Measurements from ENCODE around the gene FLCN. TPM values are rescaled to one million over a fixed set of nuclear protein-coding genes. Genes with fewer than 3 reads are reported as not detected.
A peak's percentile ranks its signal among the peaks of the same experiment; 100 is the strongest.

The FLCN gene
- total RNA-seq, 3 donors from 2014 or later, result 52.8 to 64.5 (median 57.1) TPM

DNA sequence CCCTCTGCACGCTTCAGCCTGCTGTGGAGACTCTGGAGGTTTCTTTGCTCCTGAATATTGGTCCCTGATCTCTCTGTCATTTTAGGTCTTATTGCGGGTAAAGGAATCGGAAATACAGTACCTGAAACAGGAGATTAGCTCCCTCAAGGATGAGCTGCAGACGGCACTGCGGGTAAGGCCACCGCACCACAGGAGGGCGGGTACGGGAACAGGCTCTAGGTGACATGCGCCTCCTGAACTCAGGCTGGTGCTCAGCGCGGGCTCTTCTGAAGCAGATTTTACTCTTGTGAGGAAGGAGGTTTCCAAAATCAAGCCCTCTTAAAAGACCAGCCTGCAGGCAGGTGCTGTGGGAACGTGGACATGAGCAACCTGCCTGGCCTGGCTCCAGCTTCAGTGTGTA is 60.6 kb downstream of the FLCN start:
- peak; percentile 16 for ATAC-seq
- intact Hi-C loops (cut with DNase I, micrococcal nuclease), result no loop called here
- no peak for DNase-seq
- peaks cover 11% of the 10 kb centered on the region for H3K36me3 ChIP-seq (ENCODE audit: low read depth)
- TF ChIP-seq, protein P1, sequence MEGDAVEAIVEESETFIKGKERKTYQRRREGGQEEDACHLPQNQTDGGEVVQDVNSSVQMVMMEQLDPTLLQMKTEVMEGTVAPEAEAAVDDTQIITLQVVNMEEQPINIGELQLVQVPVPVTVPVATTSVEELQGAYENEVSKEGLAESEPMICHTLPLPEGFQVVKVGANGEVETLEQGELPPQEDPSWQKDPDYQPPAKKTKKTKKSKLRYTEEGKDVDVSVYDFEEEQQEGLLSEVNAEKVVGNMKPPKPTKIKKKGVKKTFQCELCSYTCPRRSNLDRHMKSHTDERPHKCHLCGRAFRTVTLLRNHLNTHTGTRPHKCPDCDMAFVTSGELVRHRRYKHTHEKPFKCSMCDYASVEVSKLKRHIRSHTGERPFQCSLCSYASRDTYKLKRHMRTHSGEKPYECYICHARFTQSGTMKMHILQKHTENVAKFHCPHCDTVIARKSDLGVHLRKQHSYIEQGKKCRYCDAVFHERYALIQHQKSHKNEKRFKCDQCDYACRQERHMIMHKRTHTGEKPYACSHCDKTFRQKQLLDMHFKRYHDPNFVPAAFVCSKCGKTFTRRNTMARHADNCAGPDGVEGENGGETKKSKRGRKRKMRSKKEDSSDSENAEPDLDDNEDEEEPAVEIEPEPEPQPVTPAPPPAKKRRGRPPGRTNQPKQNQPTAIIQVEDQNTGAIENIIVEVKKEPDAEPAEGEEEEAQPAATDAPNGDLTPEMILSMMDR (IDR thresholded peaks at IDR 0.05), result no peak
- no peak overlapping the region for H3K4me3 ChIP-seq
- H3K9me3 ChIP-seq, result no peaks in the 10 kb centered on the region
- no peaks in the 10 kb centered on the region for H3K4me1 ChIP-seq (ENCODE audit: low read depth)

DNA sequence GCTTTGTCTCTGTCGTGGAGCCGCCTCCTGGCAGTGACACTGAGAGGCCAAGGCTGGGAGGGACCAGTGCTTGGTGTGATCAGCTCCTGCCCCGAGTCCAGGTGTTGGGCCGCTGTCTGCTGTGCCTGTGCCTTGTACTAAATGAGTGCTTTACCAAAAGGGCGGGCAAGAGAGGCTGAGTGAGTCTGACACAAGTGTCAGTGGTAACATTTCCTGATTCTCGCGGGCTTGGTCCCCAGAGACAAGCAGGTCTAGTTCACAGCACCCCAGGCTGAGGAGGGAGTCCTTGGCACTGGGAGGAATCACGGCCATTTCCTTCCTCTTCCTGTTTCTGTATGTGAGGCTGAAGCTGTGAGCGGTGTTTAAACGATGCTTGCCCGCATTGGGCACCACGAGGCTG is 61.1 kb downstream of the FLCN start:
- Histone ChIP-seq H3K4me1 (ENCODE audit: low read depth) (no peaks in the 10 kb centered on the region), H3K4me3 (no peak overlapping the region), H3K9me3 (no peaks in the 10 kb centered on the region), H3K36me3 (ENCODE audit: low read depth) (peaks cover 11% of the 10 kb centered on the region)
- TF ChIP-seq, protein P1 (IDR thresholded peaks at IDR 0.05), result no peak
- DNase-seq, result no peak
- intact Hi-C loops (cut with DNase I, micrococcal nuclease), result no loop called here
- peak; percentile 18 for ATAC-seq

DNA sequence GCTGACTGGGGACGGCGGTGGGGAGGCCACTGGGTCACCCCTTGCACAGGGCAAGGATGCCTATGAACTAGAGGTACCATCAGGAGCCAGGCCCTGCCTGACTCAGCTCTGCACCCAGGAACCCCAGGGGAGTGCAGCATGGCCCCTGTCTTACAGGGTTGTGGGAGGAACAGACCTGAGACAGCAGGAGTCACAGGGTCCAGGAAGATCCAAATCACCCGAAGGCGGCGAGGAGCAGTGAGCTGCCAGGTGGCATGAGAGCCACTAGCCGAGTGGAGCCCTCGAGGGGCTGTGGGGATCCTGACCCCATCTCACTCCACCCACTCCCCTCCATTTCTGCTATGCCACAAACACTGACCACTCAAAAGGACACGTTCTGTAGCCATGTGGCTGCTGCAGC is 61.6 kb downstream of the FLCN start:
- TF ChIP-seq, protein P1 (IDR thresholded peaks at IDR 0.05), result no peak
- no peak overlapping the region for H3K4me3 ChIP-seq
- H3K36me3 ChIP-seq (ENCODE audit: low read depth), result peaks cover 11% of the 10 kb centered on the region
- DNase-seq (no peak), ATAC-seq (no peak)
- no peaks in the 10 kb centered on the region for H3K9me3 ChIP-seq
- intact Hi-C loops (cut with DNase I, micrococcal nuclease), result no loop called here
- no peaks in the 10 kb centered on the region for H3K4me1 ChIP-seq (ENCODE audit: low read depth)

DNA sequence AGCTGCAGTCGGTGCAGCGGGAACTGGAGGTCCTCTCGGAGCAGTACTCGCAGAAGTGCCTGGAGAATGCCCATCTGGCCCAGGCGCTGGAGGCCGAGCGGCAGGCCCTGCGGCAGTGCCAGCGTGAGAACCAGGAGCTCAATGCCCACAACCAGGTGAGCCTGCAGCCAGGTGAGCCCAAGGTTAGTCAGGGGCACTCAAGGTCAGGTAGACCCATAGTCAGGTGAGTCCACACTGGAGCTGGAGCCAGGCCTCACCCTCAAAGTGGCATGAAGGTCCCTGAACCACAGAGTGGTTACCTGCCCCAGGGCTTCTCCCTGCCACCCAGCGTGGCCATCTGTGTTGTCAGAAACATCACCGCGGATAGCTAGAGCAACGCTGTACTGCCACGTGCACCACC is 63.0 kb downstream of the FLCN start:
- TF ChIP-seq, protein P1 (IDR thresholded peaks at IDR 0.05), result no peak
- Histone ChIP-seq H3K4me1 (ENCODE audit: low read depth) (no peaks in the 10 kb centered on the region), H3K4me3 (no peak overlapping the region), H3K9me3 (no peaks in the 10 kb centered on the region), H3K36me3 (ENCODE audit: low read depth) (peaks cover 11% of the 10 kb centered on the region)
- intact Hi-C loops (cut with DNase I, micrococcal nuclease), result no loop called here
- no peak for ATAC-seq
- no peak for DNase-seq

DNA sequence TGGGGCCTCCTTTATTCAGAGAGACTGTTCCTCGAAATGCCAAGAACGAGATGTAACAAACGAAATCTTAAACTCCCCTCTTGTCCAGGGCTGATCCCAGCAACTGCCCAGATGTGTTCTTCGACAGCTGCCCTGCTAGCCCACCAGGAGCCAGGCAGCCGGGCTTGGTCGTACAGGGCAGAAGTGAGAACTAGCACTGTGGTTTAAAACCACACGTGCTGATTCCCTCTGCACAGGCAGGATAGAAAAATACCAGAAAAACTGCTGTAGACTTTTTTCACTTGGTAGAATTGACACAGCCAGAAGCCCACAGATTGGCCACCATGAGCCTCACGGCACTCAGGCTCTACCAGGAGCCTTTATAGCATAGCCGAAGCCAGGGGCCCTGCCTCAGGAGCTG is 64.0 kb downstream of the FLCN start:
- no peaks in the 10 kb centered on the region for H3K9me3 ChIP-seq
- peaks cover 11% of the 10 kb centered on the region for H3K36me3 ChIP-seq (ENCODE audit: low read depth)
- intact Hi-C loops (cut with DNase I, micrococcal nuclease), result no loop called here
- no peak for DNase-seq
- no peaks in the 10 kb centered on the region for H3K4me1 ChIP-seq (ENCODE audit: low read depth)
- TF ChIP-seq, protein P1 (IDR thresholded peaks at IDR 0.05), result no peak
- no peak for ATAC-seq
- H3K4me3 ChIP-seq, result no peak overlapping the region
